IPS-20b (cell line): ENCODE results near the gene AK4.
"Not testable (repeated sequence)": the region's sequence is repeated elsewhere in the genome, so short reads cannot be mapped to it uniquely, and the experiment has no call there.

Source experiments
- H3K27ac ChIP-seq: one replicate; pipeline ENCODE4 v1.5.1; 2013; ENCODE audit warnings: low read length
- H3K27me3 ChIP-seq: 2 replicates; pipeline ENCODE4 v1.6.1; 2013; ENCODE audit warnings: mild to moderate bottlenecking, low read length, inconsistent platforms; ENCODE audit not compliant: insufficient read depth
- H3K36me3 ChIP-seq: 2 replicates; pipeline ENCODE4 v1.6.1; 2013; ENCODE audit warnings: low read depth, mild to moderate bottlenecking, inconsistent platforms, low read length, moderate library complexity; ENCODE audit not compliant: insufficient read depth
- H3K4me1 ChIP-seq: 2 replicates; pipeline ENCODE4 v1.6.1; 2013; ENCODE audit warnings: mild to moderate bottlenecking, control low read depth, inconsistent platforms, low read length, moderate library complexity; ENCODE audit not compliant: insufficient read depth
- H3K4me3 ChIP-seq: 2 replicates; pipeline ENCODE4 v1.5.1; 2013; ENCODE audit warnings: mild to moderate bottlenecking, low read length, inconsistent platforms
- H3K9ac ChIP-seq: 2 replicates; pipeline ENCODE4 v1.6.1; 2013; ENCODE audit warnings: low read depth, mild to moderate bottlenecking, inconsistent platforms, low read length, moderate library complexity
- H3K9me3 ChIP-seq: 2 replicates; pipeline ENCODE4 v1.6.1; 2013; ENCODE audit warnings: mild to moderate bottlenecking, low read depth, low read length, inconsistent platforms; ENCODE audit not compliant: insufficient read depth

AK4 gene

DNA sequence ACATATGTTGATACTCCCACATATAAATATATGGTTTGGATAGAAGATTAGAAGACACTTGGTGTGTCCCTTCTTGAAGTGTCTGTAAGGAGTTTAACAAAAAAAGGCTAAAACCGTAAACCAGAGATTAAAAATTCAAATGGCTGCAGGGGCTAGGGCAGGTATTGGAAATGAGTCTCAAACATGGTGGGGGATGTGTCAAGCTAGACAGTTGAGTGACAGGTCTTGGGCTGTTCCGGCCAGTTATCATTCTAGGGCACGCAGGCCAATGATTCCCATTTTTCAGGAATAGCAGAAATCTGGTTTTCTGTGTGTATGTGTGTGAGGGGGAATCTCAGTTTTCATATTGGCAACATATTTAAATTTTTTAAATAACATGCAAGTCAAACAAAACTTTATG is 77.2 kb downstream of the AK4 start:
- Histone ChIP-seq H3K4me3 (no peak overlapping the region), H3K9me3 (no peaks in the 10 kb centered on the region), H3K9ac (no peak overlapping the region), H3K4me1 (no peaks in the 10 kb centered on the region; the same call in 1 of the 2 replicates), H3K36me3 (peaks cover 28% of the 10 kb centered on the region; the same call in 1 of the 2 replicates), H3K27me3 (no peaks in the 10 kb centered on the region), H3K27ac (no peak overlapping the region)

DNA sequence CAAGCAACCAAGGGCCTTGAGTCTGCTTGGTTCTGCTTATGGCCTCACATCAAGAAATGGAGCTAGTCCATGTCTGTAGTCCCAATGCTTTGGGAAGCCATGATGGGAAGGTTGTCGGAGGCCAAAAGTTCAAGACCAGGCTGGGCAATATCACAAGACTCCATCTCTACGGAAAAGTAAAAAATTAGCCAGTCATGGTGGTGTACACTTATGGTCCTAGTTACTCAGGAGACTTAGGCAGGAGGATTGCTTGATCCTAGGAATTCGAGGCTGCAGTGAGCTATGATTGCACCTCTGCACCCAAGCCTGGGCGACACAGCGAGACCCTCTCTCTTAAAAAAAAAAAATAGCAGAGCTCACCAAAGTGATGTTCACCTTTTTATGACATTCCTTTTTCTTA is 81.2 kb downstream of the AK4 start:
- peaks cover 25% of the 10 kb centered on the region; the same call in 1 of the 2 replicates for H3K36me3 ChIP-seq
- H3K27ac ChIP-seq = no peak overlapping the region
- no peaks in the 10 kb centered on the region for H3K9me3 ChIP-seq
- no peaks in the 10 kb centered on the region; the same call in 1 of the 2 replicates for H3K4me1 ChIP-seq
- H3K27me3 ChIP-seq = no peaks in the 10 kb centered on the region
- no peak overlapping the region for H3K4me3 ChIP-seq
- H3K9ac ChIP-seq = no peak overlapping the region

DNA sequence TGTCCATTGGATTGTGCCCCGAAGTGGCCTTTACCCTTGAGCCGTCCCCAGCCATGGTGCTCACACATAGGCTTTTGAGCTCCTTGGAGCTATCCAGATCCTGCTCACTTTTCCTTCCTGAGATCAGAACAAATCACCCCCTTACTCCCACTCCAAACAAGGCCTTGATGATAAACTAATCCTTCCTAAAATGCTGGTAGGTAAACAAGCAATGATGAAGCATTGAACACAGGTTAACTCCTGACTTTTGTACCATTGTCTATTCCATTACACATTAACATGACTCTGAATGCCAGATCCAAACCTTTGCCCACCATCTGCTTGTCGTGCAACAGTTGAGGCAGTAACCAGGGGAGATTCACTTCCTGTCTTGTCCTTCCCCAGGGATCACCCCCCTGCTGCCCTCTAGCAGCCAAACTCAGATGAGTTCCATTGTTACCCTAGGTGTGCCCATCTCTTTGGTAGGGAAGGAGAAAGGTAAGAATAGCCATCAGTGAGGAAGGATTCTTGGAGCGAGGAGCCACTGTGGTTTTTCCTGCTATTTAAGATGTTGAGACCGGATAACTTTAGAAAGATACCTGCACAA is 81.8 kb downstream of the AK4 start:
- no peaks in the 10 kb centered on the region for H3K9me3 ChIP-seq
- H3K36me3 ChIP-seq = peaks cover 18% of the 10 kb centered on the region; the same call in 1 of the 2 replicates
- H3K4me3 ChIP-seq = no peak overlapping the region
- no peak overlapping the region for H3K9ac ChIP-seq
- H3K27ac ChIP-seq = no peak overlapping the region
- no peaks in the 10 kb centered on the region for H3K4me1 ChIP-seq
- no peaks in the 10 kb centered on the region for H3K27me3 ChIP-seq

DNA sequence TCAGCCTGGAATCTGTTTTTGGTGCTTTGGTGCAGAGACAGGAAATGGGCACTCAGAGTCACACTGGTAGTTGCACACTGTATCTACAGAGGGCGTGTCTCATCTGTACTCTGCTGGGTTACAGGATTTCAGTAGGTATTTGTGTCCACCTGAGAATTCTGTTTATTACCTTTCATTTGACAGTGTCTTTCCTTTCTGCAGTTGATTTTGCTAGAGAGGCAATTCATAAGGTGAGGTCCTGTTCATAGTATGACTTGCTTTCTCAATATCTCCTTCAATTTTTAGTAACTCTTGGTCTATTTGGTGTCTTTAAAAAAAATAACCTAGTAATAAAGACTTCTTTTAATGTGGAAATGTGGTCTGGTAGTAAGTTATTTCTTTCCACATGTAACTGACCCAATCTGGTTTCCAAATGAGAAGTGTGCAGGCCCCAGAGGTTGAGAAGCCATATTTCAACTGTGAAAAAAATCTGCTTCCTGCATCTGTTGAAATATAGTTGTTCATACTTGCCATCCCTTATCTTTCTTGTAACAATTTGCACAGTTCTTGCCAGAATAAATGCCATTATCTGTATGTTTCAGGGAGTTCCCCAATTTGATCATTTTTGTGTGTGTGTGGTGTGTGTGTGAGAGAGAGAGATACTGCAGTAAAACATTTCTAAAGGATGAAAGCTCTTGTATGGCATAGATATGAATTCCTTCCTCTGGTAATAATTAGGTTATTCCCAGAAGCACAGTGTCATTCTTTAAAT is 82.9 kb downstream of the AK4 start:
- peaks cover 8% of the 10 kb centered on the region; the same call in 1 of the 2 replicates for H3K36me3 ChIP-seq
- no peak overlapping the region for H3K9ac ChIP-seq
- no peaks in the 10 kb centered on the region for H3K27me3 ChIP-seq
- H3K4me3 ChIP-seq = no peak overlapping the region
- H3K27ac ChIP-seq = no peak overlapping the region
- H3K4me1 ChIP-seq = no peaks in the 10 kb centered on the region
- no peaks in the 10 kb centered on the region for H3K9me3 ChIP-seq

DNA sequence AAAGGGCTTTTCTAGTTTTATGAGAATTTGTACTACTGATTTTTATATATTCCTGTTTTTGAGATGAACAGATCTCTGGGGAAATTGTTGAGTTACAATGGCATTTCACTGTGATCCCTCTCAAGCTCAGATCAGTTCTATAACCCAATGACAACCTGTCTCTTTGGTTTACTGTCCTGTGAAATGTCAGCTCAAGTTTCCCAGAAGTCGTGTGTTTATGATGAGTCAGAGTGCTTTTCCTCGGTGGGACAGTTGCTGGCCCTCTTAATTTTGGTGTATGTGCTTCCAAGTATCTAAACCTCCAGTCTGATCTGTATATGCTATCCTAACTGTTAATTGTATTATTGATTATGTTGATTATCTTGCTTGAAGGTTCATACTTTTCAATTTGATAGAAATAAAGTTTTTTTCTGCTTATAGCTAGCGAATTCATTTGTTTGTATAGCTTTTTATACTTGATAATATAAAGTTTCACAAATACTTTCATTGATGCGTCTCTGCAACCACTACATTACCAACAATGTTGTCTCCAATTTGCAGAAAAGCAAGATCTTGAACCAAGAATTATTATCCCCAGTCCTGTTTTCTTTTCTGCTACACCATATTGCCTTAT is 83.8 kb downstream of the AK4 start:
- peaks cover 7% of the 10 kb centered on the region; the same call in 1 of the 2 replicates for H3K36me3 ChIP-seq
- H3K9me3 ChIP-seq = no peaks in the 10 kb centered on the region
- H3K4me3 ChIP-seq = no peak overlapping the region
- H3K9ac ChIP-seq = no peak overlapping the region
- H3K4me1 ChIP-seq = no peaks in the 10 kb centered on the region
- H3K27ac ChIP-seq = no peak overlapping the region
- H3K27me3 ChIP-seq = no peaks in the 10 kb centered on the region

DNA sequence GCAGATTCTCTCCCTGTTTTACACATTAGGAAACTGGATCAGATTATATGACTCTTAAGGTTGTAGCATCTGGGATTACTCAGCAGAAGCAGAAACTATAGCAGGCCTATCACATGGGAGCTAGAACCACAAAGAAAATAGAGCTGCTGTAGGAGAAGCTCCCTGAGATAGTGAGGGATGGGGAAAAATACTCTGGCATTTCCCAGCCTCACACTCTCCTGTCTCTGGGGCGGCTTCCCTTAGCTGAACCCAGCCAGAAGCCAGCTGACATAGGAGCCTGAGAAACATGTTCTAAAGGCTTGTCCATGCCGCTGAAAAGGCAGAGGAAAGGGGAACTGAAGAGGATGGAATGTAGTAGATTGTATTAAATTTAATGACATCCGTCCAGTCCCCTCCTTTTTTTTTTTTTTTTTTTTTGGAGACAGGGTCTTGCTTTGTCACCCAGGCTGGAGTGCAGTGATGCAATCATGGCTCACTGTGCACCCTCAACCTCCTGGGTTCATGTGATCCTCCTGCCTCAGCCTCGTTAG is 84.5 kb downstream of the AK4 start:
- Histone ChIP-seq H3K27me3 (no peaks in the 10 kb centered on the region), H3K4me1 (no peaks in the 10 kb centered on the region), H3K4me3 (no peak overlapping the region), H3K27ac (no peak overlapping the region), H3K9ac (no peak overlapping the region), H3K36me3 (peaks cover 7% of the 10 kb centered on the region; the same call in 1 of the 2 replicates), H3K9me3 (no peaks in the 10 kb centered on the region)

DNA sequence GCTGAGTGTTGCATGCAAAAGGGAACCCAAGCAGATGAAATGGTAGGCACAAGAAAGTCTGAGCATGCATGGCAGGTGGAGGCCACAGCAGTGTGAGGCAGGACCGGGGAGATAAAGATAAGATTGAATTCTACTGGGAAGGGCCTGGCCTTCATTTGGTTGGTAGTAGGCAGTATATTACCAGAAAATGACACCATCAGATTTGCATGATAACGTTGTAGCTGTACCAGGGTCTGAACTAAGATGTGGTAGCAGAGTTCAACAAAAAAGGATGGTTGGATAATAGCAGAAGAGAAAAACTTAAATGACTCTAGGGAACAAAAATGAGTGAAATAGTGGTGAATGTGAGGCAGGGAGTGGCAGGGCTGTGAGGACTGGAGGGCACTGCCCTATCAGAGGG is 85.8 kb downstream of the AK4 start:
- Histone ChIP-seq H3K36me3 (peaks cover 6% of the 10 kb centered on the region; the same call in 1 of the 2 replicates), H3K4me3 (no peak overlapping the region), H3K9me3 (no peaks in the 10 kb centered on the region), H3K9ac (no peak overlapping the region), H3K27me3 (no peaks in the 10 kb centered on the region), H3K27ac (no peak overlapping the region), H3K4me1 (no peaks in the 10 kb centered on the region)

DNA sequence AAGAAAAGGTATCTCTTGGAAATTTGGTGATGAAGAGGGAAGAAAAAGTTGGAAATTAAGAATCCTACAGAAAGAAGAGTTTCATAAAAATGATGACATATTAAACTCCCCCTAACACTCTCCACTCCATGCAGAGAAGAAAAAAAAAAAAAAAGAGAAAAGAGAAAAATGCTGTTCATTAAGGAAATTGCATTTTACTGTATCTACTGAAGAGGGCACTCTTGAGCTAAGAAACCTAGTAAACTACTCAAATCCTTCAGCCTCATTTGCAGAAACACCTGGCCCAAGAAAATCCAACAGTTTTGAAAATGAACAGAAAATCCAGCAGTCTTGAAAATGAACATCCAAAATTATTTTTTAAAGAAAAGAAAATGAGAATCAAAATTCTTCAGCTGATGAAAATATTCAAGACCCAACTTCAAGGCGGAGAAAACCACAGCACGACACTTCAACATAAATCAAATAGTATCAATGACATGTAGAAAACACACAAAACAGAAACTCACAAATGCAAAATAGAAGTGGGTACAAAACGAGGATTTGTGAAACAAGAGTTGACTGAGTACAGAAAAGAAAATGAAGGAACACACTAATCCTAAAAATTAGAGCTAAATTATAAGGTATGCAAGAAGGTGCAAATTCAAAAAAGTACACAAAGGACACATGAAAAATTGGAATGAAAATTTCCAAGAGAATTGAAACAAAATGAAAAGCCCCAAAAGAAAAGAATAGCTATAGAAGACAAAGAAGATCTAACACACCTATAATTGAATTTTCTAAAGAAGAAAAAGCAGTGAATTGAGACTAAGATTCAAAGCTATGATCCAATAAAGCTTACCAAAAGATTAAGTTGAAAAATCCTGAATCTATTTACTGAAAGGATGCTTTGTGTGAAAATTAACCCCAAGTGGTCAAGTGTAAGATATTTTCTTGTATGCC is 88.1 kb downstream of the AK4 start:
- no peaks in the 10 kb centered on the region for H3K4me1 ChIP-seq
- no peak overlapping the region for H3K4me3 ChIP-seq
- H3K27me3 ChIP-seq = no peaks in the 10 kb centered on the region
- H3K9ac ChIP-seq = no peak overlapping the region
- no peaks in the 10 kb centered on the region for H3K36me3 ChIP-seq
- no peaks in the 10 kb centered on the region for H3K9me3 ChIP-seq
- no peak overlapping the region for H3K27ac ChIP-seq

DNA sequence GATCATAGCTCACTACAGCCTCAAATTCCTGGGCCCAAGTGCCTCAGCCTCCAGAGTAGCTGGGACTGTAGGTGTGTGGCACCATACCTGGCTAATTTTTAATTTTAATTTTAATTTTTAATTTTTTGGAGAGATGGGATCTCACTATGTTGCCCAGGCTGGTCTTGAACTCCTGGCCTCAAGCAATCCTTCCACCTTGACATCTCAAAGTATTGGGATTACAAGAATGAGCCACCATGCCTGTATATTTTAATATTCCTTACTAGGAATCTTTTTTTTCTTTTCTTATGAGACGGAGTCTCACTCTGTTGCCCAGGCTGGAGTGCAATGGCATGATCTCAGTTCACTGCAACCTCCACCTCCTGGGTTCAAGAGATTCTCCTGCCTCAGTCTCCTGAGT is 89.1 kb downstream of the AK4 start:
- not testable (repeated sequence) for H3K4me3 ChIP-seq, H3K9me3 ChIP-seq, H3K36me3 ChIP-seq, H3K9ac ChIP-seq, H3K27me3 ChIP-seq, H3K27ac ChIP-seq, H3K4me1 ChIP-seq

DNA sequence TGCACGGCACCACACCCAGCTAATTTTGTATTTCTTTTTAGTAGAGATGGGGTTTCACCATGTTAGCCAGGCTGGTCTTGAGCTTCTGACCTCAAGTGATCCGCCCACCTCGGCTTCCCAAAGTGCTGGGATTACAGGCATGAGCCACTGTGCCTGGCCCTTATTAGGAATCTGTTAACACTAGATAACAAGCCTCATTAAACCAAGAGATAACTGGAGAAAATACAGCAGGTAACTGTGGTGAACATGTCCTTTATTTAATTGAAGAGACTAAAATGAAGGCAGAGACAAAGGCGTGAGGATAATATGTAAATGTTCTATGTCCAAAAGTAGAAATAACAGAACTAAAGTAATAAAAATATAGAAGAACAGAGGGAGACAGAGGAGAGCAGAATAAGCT is 89.5 kb downstream of the AK4 start:
- no peaks in the 10 kb centered on the region for H3K4me1 ChIP-seq
- no peaks in the 10 kb centered on the region for H3K36me3 ChIP-seq
- H3K27ac ChIP-seq = no peak overlapping the region
- no peaks in the 10 kb centered on the region for H3K9me3 ChIP-seq
- H3K4me3 ChIP-seq = no peak overlapping the region
- no peak overlapping the region for H3K9ac ChIP-seq
- H3K27me3 ChIP-seq = no peaks in the 10 kb centered on the region

DNA sequence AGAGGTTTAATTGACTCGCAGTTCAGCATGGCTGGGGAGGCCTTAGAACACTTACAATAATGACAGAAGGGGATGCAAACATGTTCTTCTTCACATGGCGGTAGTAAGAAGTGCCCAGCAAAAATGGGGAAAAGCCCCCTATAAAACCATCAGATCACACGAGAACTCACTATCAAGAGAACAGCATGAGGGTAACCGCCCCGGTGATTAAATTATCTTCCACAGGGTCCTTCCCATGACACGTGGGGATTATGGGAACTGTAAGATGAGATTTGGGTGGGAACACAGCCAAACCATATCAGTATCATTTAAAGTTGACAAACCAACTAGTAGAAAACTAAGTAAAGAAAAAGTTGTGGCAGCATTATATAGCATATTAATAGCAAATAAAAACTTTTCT is 90.0 kb downstream of the AK4 start:
- no peaks in the 10 kb centered on the region for H3K9me3 ChIP-seq

More for the DNA sequence above, 90.0 kb downstream of the AK4 start:
- H3K36me3 ChIP-seq = no peaks in the 10 kb centered on the region
- no peak overlapping the region for H3K4me3 ChIP-seq
- no peak overlapping the region for H3K27ac ChIP-seq
- no peak overlapping the region for H3K9ac ChIP-seq
- no peaks in the 10 kb centered on the region for H3K4me1 ChIP-seq
- H3K27me3 ChIP-seq = no peaks in the 10 kb centered on the region
